ENCODE measurements around the gene HPF1. TPM values are rescaled to one million over a fixed set of nuclear protein-coding genes. Genes with fewer than 3 reads are reported as not detected.

Gene HPF1
- total RNA-seq, 4 donors from 2014 or later: 12.8 to 37.0 (median 22.8) TPM

DNA sequence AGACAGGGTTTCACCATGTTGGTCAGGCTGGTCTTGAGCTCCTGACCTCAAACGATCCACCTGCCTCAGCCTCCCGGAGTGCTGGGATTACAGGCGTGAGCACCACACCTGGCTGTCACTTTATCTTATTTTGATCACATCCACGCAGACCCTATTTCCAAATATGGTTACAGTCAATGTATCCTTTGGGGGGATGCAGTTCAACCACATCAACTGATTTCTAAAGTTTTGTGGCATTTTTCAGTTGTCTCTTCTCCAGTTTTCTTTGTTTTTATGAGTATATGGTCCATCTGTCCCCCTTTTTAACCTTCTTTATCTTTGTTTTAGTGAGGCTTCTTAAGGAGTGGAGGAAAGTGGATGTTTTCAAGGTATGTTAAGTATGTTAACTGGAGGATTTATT is 4.1 kb upstream of the HPF1 start:
- TF ChIP-seq CTCF (IDR thresholded peaks at IDR 0.05; ENCODE audit: low read depth): no peak

DNA sequence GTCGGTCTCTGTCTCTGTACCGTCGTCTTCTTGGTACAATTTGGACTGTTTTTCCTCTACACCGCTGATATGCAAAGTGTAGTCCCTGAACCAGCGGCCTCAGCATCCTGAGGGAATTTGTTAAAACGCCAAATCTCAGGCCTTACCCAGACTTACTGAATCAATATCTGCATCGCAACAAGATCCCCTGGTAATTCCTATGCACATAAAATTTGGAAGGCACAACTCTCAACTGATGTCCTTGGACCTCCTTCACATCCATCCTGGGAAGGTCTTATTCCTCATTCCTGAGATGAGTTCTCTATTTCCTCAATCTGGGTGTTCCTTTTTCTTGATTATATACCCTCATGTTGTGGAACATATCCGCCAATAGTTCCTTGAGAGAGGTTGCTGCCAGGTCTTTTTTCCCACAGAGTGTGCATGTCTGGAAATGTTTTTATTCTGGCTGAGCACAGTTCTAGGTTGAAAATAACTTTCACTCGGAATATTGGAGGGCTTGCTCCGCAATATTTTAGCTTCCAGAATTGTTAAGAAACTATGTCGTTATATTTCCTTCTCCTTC is 738 bp upstream of the HPF1 start:
- no peak for TF ChIP-seq CTCF (IDR thresholded peaks at IDR 0.05; ENCODE audit: low read depth)

DNA sequence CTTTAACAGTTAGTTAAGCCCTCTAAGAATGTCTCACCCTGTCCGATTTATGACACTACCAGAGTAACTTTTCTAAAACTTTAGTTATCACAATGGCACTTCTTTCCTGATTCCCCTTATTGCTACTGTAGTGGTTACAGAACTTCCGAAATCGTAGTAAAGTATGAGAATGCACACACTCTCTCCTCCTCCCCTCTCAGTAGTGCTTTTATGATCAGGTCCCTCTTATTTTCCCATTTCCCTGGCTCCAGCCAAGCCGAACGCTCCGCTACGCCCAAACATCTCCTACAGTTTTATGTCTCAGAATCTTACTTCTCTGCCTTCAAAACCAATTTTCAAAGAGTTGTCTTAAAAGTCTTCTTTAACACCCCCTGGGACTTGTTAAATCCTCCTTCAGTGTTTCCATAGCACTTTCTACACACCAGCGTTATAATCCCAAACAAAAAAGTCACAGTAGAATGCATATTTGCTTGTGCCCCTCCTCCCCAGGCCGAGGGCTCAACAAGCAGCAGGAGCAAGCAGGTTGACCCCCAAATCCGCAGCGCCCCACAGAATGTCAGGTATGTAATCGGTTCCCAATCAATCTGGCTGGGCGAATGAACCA is 671 bp downstream of the HPF1 start:
- no peak for TF ChIP-seq CTCF (IDR thresholded peaks at IDR 0.05; ENCODE audit: low read depth)

DNA sequence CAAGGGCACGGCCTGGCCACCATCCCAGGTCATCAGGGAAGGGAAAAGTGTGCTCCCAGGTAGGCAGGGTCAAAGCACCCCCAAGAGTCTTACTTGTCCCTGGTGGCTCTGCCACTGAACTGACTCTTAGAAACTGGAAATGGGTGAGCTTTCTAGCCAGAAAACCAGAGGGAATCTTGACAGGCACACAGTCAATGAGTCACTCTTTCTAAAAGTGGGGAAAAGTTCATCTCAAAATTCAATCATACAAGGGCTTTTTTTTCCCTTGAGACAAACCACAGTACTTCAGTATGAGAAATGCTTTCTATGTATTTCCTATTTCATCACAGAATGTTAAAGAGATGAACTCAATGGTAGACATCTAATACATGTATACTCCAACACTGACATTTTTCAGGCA is 12.5 kb downstream of the HPF1 start:
- TF ChIP-seq CTCF (IDR thresholded peaks at IDR 0.05; ENCODE audit: low read depth): no peak

GRCh38 chr4:169744601-169745000 is 13.1 kb downstream of the HPF1 start:
- no peak for TF ChIP-seq CTCF (IDR thresholded peaks at IDR 0.05; ENCODE audit: low read depth)

DNA sequence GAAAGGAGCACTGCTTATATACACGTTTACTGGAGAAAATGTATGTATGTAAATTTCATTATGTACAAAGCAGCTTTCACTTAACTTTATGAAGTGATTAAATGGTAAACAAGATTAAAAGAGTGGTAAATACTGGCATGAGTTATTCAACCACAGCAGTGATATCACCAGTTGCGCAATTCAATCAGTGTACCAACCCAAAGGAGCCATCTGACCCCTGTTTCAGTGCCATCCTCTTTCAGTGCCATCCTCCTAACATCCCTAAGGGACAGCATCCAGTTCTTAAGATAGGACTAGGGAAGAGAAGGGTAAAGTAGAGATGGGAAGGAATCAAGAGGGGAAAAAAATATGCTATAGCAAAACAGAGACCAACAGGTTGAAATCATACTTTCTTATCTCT is 16.2 kb downstream of the HPF1 start:
- no peak for TF ChIP-seq CTCF (IDR thresholded peaks at IDR 0.05; ENCODE audit: low read depth)

DNA sequence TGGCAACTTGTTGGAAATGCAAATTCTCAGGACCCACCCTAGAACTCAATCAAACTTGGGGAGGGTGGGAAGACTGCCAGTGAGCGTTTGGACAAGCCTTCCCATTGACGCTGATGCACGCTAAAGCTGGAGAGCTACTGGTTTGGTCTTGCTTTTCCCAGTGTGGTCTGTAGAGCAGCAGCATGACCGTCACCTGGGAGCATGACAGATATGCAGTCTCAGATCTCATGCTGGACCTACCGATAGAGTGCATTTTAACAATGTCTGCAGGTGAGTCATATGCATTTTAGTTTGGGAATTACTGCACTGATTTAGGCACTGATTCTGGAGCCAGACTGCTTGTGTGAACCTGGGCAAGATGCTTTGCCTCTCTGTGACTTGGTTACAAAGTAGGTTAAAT is 27.2 kb downstream of the HPF1 start:
- no peak for TF ChIP-seq CTCF (IDR thresholded peaks at IDR 0.05; ENCODE audit: low read depth)

All from subcutaneous adipose tissue (tissue), 4 donors.